Panc1 (cell line): ENCODE measurements around the gene THAP8.

Experiments
- POLR2AphosphoS5 ChIP-seq: IDR thresholded peaks from 2 replicates; pipeline ENCODE4 v1.6.1; 2012; ENCODE audit warnings: mild to moderate bottlenecking, low read depth, low read length, moderate library complexity
- SIN3A ChIP-seq: IDR thresholded peaks from 2 replicates; pipeline ENCODE4 v1.6.1; 2012; ENCODE audit warnings: low read depth, mild to moderate bottlenecking, low read length, moderate library complexity, borderline replicate concordance; ENCODE audit not compliant: insufficient read depth
- TF ChIP-seq, protein P1 (sequence below): fragments of 450-650 bp; IDR thresholded peaks from 2 replicates; pipeline ENCODE4 v1.5.1; 2017; ENCODE audit warnings: mild to moderate bottlenecking
- TF ChIP-seq, protein P2 (sequence below), 2 experiments: IDR thresholded peaks; 2 replicates each; pipeline ENCODE4 v1.6.1; 2011 to 2012; ENCODE audit warnings: low read depth in 2 of 2, control low read depth in 1 of 2, low read length in 1 of 2, mild to moderate bottlenecking in 1 of 2, moderate library complexity in 1 of 2; ENCODE audit not compliant: insufficient read depth in 1 of 2

DNA sequence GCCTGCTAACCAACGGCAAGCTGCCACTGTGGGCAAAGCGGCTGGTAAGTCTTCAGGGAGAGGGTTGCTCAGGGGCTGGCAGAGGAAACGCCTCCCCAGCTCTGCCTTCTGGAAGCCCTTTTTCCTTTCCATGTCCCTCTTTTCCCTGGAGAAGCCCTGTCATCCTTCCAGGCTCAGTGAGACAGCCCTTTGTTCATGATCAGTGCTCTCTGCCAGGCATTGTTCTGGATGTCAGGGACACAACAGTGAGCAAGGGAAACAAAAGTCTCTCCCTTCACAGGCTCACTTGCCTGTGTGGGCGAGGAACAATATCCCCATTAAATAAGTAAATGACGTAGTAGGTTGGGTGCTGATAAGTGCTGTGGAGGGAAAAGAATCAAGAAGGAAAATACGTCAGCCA is 43.0 kb upstream of the THAP8 start:
- TF ChIP-seq, protein P1, sequence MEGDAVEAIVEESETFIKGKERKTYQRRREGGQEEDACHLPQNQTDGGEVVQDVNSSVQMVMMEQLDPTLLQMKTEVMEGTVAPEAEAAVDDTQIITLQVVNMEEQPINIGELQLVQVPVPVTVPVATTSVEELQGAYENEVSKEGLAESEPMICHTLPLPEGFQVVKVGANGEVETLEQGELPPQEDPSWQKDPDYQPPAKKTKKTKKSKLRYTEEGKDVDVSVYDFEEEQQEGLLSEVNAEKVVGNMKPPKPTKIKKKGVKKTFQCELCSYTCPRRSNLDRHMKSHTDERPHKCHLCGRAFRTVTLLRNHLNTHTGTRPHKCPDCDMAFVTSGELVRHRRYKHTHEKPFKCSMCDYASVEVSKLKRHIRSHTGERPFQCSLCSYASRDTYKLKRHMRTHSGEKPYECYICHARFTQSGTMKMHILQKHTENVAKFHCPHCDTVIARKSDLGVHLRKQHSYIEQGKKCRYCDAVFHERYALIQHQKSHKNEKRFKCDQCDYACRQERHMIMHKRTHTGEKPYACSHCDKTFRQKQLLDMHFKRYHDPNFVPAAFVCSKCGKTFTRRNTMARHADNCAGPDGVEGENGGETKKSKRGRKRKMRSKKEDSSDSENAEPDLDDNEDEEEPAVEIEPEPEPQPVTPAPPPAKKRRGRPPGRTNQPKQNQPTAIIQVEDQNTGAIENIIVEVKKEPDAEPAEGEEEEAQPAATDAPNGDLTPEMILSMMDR, result no peak
- TF ChIP-seq SIN3A (no peak), POLR2AphosphoS5 (no peak)
- TF ChIP-seq, protein P2, sequence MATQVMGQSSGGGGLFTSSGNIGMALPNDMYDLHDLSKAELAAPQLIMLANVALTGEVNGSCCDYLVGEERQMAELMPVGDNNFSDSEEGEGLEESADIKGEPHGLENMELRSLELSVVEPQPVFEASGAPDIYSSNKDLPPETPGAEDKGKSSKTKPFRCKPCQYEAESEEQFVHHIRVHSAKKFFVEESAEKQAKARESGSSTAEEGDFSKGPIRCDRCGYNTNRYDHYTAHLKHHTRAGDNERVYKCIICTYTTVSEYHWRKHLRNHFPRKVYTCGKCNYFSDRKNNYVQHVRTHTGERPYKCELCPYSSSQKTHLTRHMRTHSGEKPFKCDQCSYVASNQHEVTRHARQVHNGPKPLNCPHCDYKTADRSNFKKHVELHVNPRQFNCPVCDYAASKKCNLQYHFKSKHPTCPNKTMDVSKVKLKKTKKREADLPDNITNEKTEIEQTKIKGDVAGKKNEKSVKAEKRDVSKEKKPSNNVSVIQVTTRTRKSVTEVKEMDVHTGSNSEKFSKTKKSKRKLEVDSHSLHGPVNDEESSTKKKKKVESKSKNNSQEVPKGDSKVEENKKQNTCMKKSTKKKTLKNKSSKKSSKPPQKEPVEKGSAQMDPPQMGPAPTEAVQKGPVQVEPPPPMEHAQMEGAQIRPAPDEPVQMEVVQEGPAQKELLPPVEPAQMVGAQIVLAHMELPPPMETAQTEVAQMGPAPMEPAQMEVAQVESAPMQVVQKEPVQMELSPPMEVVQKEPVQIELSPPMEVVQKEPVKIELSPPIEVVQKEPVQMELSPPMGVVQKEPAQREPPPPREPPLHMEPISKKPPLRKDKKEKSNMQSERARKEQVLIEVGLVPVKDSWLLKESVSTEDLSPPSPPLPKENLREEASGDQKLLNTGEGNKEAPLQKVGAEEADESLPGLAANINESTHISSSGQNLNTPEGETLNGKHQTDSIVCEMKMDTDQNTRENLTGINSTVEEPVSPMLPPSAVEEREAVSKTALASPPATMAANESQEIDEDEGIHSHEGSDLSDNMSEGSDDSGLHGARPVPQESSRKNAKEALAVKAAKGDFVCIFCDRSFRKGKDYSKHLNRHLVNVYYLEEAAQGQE (IDR thresholded peaks at IDR 0.05; ENCODE audit: insufficient read depth in 1 of 2, low read depth in 2 of 2, low read length in 1 of 2), result no peak
